Adipocyte (in vitro differentiated cells): Measurements from ENCODE around the gene GTF2H1.
"Not testable (repeated sequence)": the region's sequence is repeated elsewhere in the genome, so short reads cannot be mapped to it uniquely, and the experiment has no call there.

Experiments
- DNase-seq: peaks from one replicate; pipeline ENCODE4 v3.0.0-alpha.2; 2015; ENCODE audit warnings: low read depth
- H3K27me3 ChIP-seq: replicated peaks from 2 replicates; pipeline ENCODE4 v1.7.0; 2013; ENCODE audit warnings: mild to moderate bottlenecking, low read length, moderate library complexity; ENCODE audit not compliant: control insufficient read depth, insufficient read depth
- H3K36me3 ChIP-seq: 2 replicates; pipeline ENCODE4 v1.7.0; 2013; ENCODE audit warnings: low read length, mild to moderate bottlenecking, moderate library complexity; ENCODE audit not compliant: control insufficient read depth, insufficient read depth, severe bottlenecking
- H3K4me1 ChIP-seq: 2 replicates; pipeline ENCODE4 v1.7.0; 2013; ENCODE audit warnings: mild to moderate bottlenecking, low read length, moderate library complexity; ENCODE audit not compliant: control insufficient read depth, insufficient read depth
- H3K4me3 ChIP-seq: 2 replicates; pipeline ENCODE4 v1.7.0; 2013; ENCODE audit warnings: mild to moderate bottlenecking, low read length, moderate library complexity
- H3K9ac ChIP-seq: 2 replicates; pipeline ENCODE4 v1.7.0; 2013; ENCODE audit warnings: mild to moderate bottlenecking, low read length, moderate library complexity
- H3K9me3 ChIP-seq: 2 replicates; pipeline ENCODE4 v1.7.0; 2013; ENCODE audit warnings: mild to moderate bottlenecking, low read length, moderate library complexity; ENCODE audit not compliant: control insufficient read depth

GTF2H1 gene

DNA sequence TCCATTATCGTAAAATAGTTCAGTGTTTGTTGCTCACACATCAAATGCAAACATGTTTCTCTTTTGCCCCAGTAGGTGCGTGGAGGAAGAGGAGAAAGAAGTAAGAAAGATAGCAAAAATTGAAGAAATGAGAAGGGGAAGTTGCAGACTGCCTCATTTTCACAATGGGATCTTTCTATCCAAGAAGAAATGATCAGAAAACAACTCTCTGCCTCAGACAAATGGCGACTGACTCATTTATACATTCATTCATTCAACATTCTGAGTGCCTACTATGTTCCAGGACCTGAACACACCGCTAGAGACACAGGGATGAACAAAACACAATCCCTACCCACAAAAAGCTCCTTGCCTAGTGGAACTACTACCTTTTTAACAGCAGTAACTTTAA, 794 bp upstream of the GTF2H1 start:
- DNase-seq: peak; percentile 43
- Histone ChIP-seq H3K4me1 (peaks cover 52% of the 10 kb centered on the region), H3K9me3 (no peaks in the 10 kb centered on the region), H3K36me3 (peaks cover 5% of the 10 kb centered on the region), H3K4me3 (peak overlapping the region; percentile 95), H3K9ac (peak overlapping the region; percentile 94), H3K27me3 (no peaks in the 10 kb centered on the region)

DNA sequence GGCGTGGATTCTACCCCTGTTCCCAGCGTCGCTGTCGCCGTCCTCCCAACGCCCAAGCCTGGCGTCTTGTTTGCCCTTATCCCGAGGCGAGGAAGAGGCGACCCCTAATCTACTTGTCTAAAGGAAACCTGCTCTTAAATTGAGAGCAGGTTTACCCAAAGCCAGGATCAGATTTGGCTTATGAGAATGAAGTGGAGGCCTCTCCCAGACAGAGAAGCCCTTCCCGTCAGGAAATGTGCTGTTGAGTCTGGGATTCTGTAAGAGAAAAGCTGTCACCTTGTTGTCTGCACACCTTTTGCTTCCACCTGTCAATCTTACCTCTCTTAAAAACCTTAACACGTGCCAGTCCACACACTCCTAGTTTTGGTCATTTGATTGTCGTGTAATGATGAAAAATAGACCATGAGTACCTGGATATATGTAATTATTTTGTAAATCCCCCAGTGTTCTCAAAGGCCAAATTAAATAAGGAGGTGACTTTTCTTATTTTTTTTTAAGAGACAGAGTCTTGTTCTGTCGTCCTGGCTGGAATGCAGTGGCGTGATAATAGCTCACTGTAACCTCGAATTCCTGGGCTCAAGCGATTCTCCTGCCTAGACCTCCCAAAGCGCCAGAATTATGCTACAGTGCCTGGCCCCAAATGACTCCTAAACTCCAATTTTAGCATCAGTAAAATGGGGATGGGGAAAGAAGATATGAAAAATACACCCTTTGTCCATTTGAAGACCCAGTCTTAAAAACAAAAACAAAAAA, 627 bp downstream of the GTF2H1 start:
- H3K9ac ChIP-seq: peak overlapping the region; percentile 94
- H3K4me1 ChIP-seq: peaks cover 52% of the 10 kb centered on the region
- no peak for DNase-seq
- no peaks in the 10 kb centered on the region for H3K27me3 ChIP-seq
- no peaks in the 10 kb centered on the region for H3K9me3 ChIP-seq
- H3K4me3 ChIP-seq: peak overlapping the region; percentile 95
- peaks cover 14% of the 10 kb centered on the region for H3K36me3 ChIP-seq

DNA sequence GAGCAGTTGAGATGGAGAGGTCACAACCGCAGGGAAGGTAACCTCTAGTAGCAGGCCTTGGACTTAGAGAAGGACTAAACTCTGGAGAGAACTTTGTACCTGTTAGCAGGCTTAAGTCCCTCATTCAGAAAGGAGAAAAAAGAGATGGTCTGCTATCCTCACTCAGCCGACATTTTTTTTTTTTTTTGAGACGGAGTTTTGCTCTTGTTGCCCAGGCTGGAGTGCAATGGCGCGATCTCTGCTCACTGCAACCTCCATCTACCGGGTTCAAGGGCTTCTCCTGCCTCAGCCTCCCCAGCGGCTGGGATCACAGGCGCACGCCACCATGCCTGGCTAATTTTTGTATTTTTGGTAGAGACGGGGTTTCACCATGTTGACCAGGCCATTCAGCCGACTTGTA, 1.5 kb downstream of the GTF2H1 start:
- peaks cover 49% of the 10 kb centered on the region for H3K4me1 ChIP-seq
- not testable (repeated sequence) for DNase-seq, H3K9me3 ChIP-seq, H3K27me3 ChIP-seq
- H3K4me3 ChIP-seq: peak overlapping the region; percentile 95
- H3K9ac ChIP-seq: peak overlapping the region; percentile 94
- H3K36me3 ChIP-seq: peaks cover 14% of the 10 kb centered on the region

DNA sequence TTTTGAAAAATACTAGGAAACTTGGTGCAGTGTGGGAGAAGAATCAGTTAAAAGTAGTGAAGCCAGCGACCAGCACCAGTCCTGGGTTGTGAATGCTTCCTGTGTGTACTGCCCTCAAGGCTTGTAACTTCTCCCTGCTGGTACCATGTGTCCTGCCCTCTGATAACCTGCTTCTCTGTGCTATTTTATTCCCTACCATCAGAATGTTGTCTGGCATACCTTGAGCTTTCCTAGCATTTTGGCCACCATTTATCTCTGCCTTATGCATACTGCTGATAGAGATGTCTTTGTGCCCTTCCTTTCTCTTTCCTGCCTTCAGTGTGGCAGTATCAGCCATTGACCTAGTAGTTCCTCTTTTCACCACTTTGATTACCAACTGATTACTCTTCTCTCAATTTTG, 2.0 kb downstream of the GTF2H1 start:
- no peak for DNase-seq
- H3K9ac ChIP-seq: peak overlapping the region; percentile 43

GRCh38 chr11:18329196-18329870, 7.0 kb downstream of the GTF2H1 start:
- Histone ChIP-seq H3K9me3 (no peaks in the 10 kb centered on the region), H3K9ac (no peak overlapping the region), H3K4me3 (no peak overlapping the region), H3K36me3 (peaks cover 40% of the 10 kb centered on the region), H3K27me3 (no peaks in the 10 kb centered on the region), H3K4me1 (peaks cover 16% of the 10 kb centered on the region)
- no peak for DNase-seq

More for the DNA sequence above, 2.0 kb downstream of the GTF2H1 start:
- peaks cover 47% of the 10 kb centered on the region for H3K4me1 ChIP-seq
- H3K27me3 ChIP-seq: no peaks in the 10 kb centered on the region
- H3K36me3 ChIP-seq: peaks cover 19% of the 10 kb centered on the region
- peak overlapping the region; percentile 95 for H3K4me3 ChIP-seq
- no peaks in the 10 kb centered on the region for H3K9me3 ChIP-seq

GRCh38 chr11:18330921-18331320, 8.6 kb downstream of the GTF2H1 start:
- Histone ChIP-seq H3K4me1 (peaks cover 4% of the 10 kb centered on the region), H3K9me3 (no peaks in the 10 kb centered on the region), H3K4me3 (no peak overlapping the region), H3K36me3 (peaks cover 56% of the 10 kb centered on the region), H3K9ac (no peak overlapping the region), H3K27me3 (no peaks in the 10 kb centered on the region)
- DNase-seq: no peak

- Histone ChIP-seq H3K4me1 (peaks cover 4% of the 10 kb centered on the region), H3K9me3 (no peaks in the 10 kb centered on the region), H3K4me3 (no peak overlapping the region), H3K9ac (no peak overlapping the region), H3K27me3 (no peaks in the 10 kb centered on the region), H3K36me3 (peaks cover 59% of the 10 kb centered on the region)
- DNase-seq: no peak
Observed at GRCh38 chr11:18332302-18332701, 9.9 kb downstream of the GTF2H1 start.

GRCh38 chr11:18332891-18333290, 10.5 kb downstream of the GTF2H1 start:
- Histone ChIP-seq H3K36me3 (peaks cover 60% of the 10 kb centered on the region), H3K4me3 (no peak overlapping the region), H3K9ac (no peak overlapping the region), H3K4me1 (peaks cover 4% of the 10 kb centered on the region), H3K27me3 (no peaks in the 10 kb centered on the region), H3K9me3 (no peaks in the 10 kb centered on the region)
- DNase-seq: no peak

DNA sequence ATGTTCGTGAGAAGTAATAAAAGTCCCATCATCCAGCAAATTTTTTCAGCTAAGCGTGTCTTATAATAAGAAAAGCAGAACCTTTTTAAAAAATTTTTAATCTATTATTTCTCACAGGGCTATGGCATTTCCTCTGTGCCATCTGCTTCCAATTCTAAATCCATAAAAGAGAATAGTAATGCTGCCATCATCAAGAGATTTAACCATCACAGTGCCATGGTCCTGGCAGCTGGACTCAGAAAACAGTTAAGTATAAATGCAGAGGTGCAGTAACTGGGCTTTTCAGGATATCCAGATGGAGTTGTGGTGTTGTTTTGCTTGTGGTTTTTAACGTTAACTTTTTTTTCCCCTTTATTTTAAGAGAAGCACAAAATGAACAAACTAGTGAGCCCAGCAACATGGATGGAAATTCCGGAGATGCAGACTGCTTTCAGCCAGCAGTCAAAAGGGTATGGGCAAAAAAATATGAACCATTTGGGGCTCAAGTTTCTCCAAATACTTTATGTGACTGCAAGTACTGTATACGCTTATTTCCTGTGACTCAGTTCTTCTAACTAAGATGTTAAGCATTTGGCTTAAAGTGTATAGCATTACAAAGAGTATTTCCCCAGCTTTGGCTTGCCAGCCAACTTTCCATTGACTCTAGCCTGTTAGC, 25.2 kb downstream of the GTF2H1 start:
- Histone ChIP-seq H3K9me3 (no peaks in the 10 kb centered on the region), H3K27me3 (no peaks in the 10 kb centered on the region), H3K9ac (peak overlapping the region; percentile 64), H3K4me3 (peak overlapping the region; percentile 14), H3K36me3 (peaks cover 63% of the 10 kb centered on the region), H3K4me1 (peaks cover 29% of the 10 kb centered on the region)
- peak; percentile 86 for DNase-seq

DNA sequence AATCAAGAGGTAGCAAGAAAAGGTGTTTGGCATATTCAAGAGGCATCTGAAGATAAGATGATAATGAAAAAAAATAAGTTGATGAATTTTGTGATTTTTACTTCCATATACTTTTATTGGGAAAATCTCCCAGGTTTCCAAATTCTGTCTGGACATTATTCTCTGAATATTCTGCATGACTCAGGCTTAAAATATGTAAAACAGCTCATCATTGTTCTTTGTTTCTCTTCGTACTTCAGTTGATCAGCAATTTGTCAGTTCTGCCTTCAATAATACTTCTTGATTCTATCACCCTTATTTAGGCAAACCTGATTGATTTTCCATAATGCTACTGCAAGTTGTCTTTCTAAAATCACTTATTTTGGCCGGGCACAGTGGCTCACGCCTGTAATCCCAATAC, 30.2 kb downstream of the GTF2H1 start:
- Histone ChIP-seq H3K9ac (no peak overlapping the region), H3K9me3 (no peaks in the 10 kb centered on the region), H3K27me3 (no peaks in the 10 kb centered on the region), H3K4me3 (no peak overlapping the region), H3K36me3 (peaks cover 54% of the 10 kb centered on the region), H3K4me1 (peaks cover 42% of the 10 kb centered on the region)
- DNase-seq: peak; percentile 40

GRCh38 chr11:18358646-18359045, 36.3 kb downstream of the GTF2H1 start:
- Histone ChIP-seq H3K27me3 (no peaks in the 10 kb centered on the region), H3K9me3 (no peaks in the 10 kb centered on the region), H3K4me3 (no peak overlapping the region), H3K36me3 (peaks cover 83% of the 10 kb centered on the region), H3K4me1 (peaks cover 11% of the 10 kb centered on the region), H3K9ac (no peak overlapping the region)
- DNase-seq: no peak
